HG03354 (cell line): Measurements from ENCODE around the gene SMIM5.
A peak's percentile ranks its signal among the peaks of the same experiment; 100 is the strongest.
"Not testable (repeated sequence)": the region's sequence is repeated elsewhere in the genome, so short reads cannot be mapped to it uniquely, and the experiment has no call there.

ENCODE experiments used
- ATAC-seq: cut with Tn5 transposase; IDR thresholded peaks from one replicate; pipeline ENCODE4 v1.9.1; 2021; ENCODE audit warnings: mild to moderate bottlenecking; ENCODE audit not compliant: unreplicated experiment, poor library complexity, severe bottlenecking

The SMIM5 gene

GRCh38 chr17:75637143-75637538 lies 3.9 kb downstream of the SMIM5 start:
- no peak for ATAC-seq

- no peak for ATAC-seq
These were observed 4.3 kb downstream of the SMIM5 start for GRCh38 chr17:75637551-75637950.

- ATAC-seq: not testable (repeated sequence)
These were observed 4.8 kb downstream of the SMIM5 start for GRCh38 chr17:75638039-75638438.

GRCh38 chr17:75638893-75639292 lies 5.7 kb downstream of the SMIM5 start:
- no peak for ATAC-seq

GRCh38 chr17:75639327-75639726 lies 6.1 kb downstream of the SMIM5 start:
- no peak for ATAC-seq

GRCh38 chr17:75639771-75640555 lies 6.7 kb downstream of the SMIM5 start:
- no peak for ATAC-seq

- no peak for ATAC-seq
These were observed 7.4 kb downstream of the SMIM5 start for GRCh38 chr17:75640556-75641119.

- ATAC-seq: no peak
These were observed 8.1 kb downstream of the SMIM5 start for GRCh38 chr17:75641343-75641742.

- ATAC-seq: no peak
These were observed 9.0 kb downstream of the SMIM5 start for GRCh38 chr17:75642182-75642783.

- no peak for ATAC-seq
These were observed 9.8 kb downstream of the SMIM5 start for GRCh38 chr17:75642784-75643642.

- ATAC-seq: no peak
These were observed 10.4 kb downstream of the SMIM5 start for GRCh38 chr17:75643643-75644017.

- ATAC-seq: no peak
These were observed 12.3 kb downstream of the SMIM5 start for GRCh38 chr17:75645501-75645888.

- ATAC-seq: peak; percentile 94
These were observed 12.8 kb downstream of the SMIM5 start for GRCh38 chr17:75645889-75646637.

- no peak for ATAC-seq
These were observed 13.4 kb downstream of the SMIM5 start for GRCh38 chr17:75646638-75646992.

GRCh38 chr17:75647061-75647460 lies 13.8 kb downstream of the SMIM5 start:
- ATAC-seq: no peak

- no peak for ATAC-seq
These were observed 14.7 kb downstream of the SMIM5 start for GRCh38 chr17:75647921-75648320.

- no peak for ATAC-seq
These were observed 16.5 kb downstream of the SMIM5 start for GRCh38 chr17:75649687-75650086.

- no peak for ATAC-seq
These were observed 17.6 kb downstream of the SMIM5 start for GRCh38 chr17:75650874-75651273.

GRCh38 chr17:75652341-75652740 lies 19.1 kb downstream of the SMIM5 start:
- ATAC-seq: no peak
